LoVo (cell line): ENCODE measurements around the gene LMAN2.
A peak's percentile ranks its signal among the peaks of the same experiment; 100 is the strongest.
"Not testable (repeated sequence)": the region's sequence is repeated elsewhere in the genome, so short reads cannot be mapped to it uniquely, and the experiment has no call there.

Experiments used
- DNase-seq: peaks from one replicate; pipeline ENCODE4 v3.0.0-alpha.2; 2016; ENCODE audit warnings: low spot score

LMAN2 gene

GRCh38 chr5:177306674-177307543 is 44.6 kb downstream of the LMAN2 start:
- no peak for DNase-seq

GRCh38 chr5:177306103-177306640 is 45.3 kb downstream of the LMAN2 start:
- DNase-seq, result not testable (repeated sequence)

- peak; percentile 55 for DNase-seq
Measured at GRCh38 chr5:177304392-177305119, 46.9 kb downstream of the LMAN2 start.

- no peak for DNase-seq
Measured at GRCh38 chr5:177303925-177304391, 47.5 kb downstream of the LMAN2 start.

- DNase-seq, result peak; percentile 94
Measured at GRCh38 chr5:177303121-177303924, 48.1 kb downstream of the LMAN2 start, which contains the start of the genes PRELID1 and RAB24. TSS of gene PRELID1 (plus strand) at chr5:177303799. CDS start at chr5:177303986, 187 bp downstream. TSS of gene RAB24 (minus strand) at chr5:177303719. CDS start at chr5:177303288, 431 bp downstream.

GRCh38 chr5:177302354-177303110 is 48.9 kb downstream of the LMAN2 start:
- no peak for DNase-seq

GRCh38 chr5:177301503-177302165 is 49.8 kb downstream of the LMAN2 start:
- peak; percentile 74 for DNase-seq

- DNase-seq, result no peak
Measured at GRCh38 chr5:177300951-177301350, 50.5 kb downstream of the LMAN2 start.

- no peak for DNase-seq
Measured at GRCh38 chr5:177300236-177300880, 51.1 kb downstream of the LMAN2 start.

- no peak for DNase-seq
Measured at GRCh38 chr5:177299697-177300096, 51.8 kb downstream of the LMAN2 start.

- DNase-seq, result no peak
Measured at GRCh38 chr5:177297922-177298321, 53.5 kb downstream of the LMAN2 start.

- no peak for DNase-seq
Measured at GRCh38 chr5:177296581-177296980, 54.9 kb downstream of the LMAN2 start.

- DNase-seq, result no peak
Measured at GRCh38 chr5:177295924-177296323, 55.5 kb downstream of the LMAN2 start.

GRCh38 chr5:177294632-177295031 is 56.8 kb downstream of the LMAN2 start:
- no peak for DNase-seq

- no peak for DNase-seq
Measured at GRCh38 chr5:177293819-177294581, 57.5 kb downstream of the LMAN2 start.

- no peak for DNase-seq
Measured at GRCh38 chr5:177291735-177292134, 59.7 kb downstream of the LMAN2 start.

- no peak for DNase-seq
Measured at GRCh38 chr5:177290816-177291596, 60.5 kb downstream of the LMAN2 start.

- no peak for DNase-seq
Measured at GRCh38 chr5:177288191-177288590, 63.3 kb downstream of the LMAN2 start.
